HT1080 (cell line): ENCODE results near the gene CPVL. TPM values are rescaled to one million over a fixed set of nuclear protein-coding genes. Genes with fewer than 3 reads are reported as not detected.

Experiments used
- DNase-seq: peaks from one replicate; pipeline ENCODE4 v3.0.0-alpha.2; 2015; ENCODE audit warnings: low read depth
- total RNA-seq: library from RNA; depleted of rRNA; stranded (reverse); fragments of >200 nt; shearing (Covaris generic); gene quantifications from 2 replicates; pipeline ENCODE4 v1.2.3, GENCODE V29; 2014

CPVL gene
- total RNA-seq, 1 experiment from 2014 or later: 0.90 TPM

DNA sequence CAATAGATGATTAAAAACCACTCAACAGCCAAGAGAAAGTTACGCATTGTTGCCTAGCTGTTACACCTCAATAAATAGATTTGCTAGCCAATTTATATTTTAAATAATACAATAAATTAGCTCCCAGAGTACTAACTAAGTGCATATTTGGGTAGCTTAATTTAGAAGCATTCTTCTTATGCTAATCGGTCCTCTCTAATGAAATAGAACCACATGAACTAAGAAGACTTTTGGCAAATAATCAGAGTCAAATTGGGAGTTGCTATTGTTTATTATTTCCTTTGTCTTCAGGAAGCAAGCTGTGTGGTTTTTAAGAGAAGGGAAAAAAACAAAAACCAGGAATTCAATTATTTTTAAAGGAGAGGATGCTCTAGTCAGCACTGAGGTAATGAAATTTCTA is 139.2 kb downstream of the CPVL start:
- no peak for DNase-seq

DNA sequence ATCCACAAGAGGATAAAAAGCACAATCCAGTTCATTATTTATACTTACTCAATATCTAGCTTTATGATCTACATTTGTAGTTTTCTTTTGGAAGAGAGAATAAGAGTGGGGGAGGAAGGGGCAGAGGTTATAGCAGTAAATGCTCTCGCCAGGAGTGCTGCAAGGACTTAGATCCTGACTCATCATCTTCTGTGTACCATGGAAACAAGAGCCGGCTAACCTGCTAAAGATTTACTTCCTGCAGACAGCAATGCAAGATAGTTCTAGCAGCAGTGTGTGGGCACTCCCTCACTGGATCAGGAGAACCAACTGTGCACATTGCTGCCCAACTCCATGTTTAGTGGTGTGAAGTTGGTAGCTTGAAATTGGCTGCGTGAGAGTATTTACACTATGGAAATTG is 140.5 kb downstream of the CPVL start:
- peak; percentile 62 for DNase-seq

DNA sequence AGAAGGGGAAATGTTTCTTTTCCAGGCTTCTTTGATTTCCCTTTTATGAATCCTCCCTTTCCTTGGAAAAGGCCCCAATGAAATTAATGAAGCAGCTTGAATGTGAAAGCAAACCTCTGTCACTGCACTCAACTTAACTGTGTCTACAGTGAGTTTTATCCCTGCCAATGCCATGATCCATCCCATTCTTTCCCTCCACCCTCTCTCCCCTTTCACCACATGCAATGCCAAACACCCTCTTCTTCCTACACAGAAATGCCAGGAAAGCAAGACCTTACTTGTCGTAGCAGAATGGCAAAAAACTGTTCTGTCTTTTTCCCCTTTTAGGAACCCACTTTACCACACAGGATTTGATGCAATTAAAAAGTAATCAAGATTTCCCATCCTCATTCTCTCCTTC is 140.9 kb downstream of the CPVL start:
- DNase-seq: no peak

DNA sequence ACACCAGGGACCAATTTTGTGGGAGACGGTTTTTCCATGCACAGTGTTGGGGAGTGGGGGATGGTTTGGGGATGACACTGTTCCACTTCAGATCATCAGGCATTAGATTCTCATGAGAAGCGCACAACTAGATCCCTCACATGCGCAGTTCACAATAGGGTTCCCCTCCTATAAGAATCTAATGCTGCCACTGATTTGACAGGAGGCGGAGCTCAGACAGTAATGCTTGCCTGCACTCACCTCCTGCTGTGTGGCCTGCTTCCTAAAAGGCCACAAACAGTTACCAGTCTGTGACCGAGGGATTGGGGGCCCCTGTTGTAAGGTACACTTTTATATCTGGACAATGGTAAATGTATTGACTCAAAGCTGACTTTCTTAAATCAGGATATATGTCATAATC is 142.6 kb downstream of the CPVL start:
- no peak for DNase-seq

DNA sequence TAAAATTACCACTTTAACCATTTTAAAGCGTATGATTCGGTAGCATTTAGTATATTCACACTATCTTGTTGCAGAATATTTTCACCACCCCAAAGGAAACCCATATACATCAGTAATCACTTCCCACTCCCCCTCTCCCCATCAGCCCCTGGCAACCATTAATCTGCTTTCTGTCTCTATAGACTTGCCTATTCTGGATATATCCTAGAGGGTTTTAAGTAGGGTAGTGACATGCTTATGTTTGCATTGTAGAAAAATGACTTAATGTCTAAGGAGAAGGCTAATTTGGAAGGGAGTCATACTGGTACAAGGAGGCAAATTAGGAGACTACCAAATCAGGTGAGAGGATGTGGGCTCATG is 145.6 kb downstream of the CPVL start:
- no peak for DNase-seq

DNA sequence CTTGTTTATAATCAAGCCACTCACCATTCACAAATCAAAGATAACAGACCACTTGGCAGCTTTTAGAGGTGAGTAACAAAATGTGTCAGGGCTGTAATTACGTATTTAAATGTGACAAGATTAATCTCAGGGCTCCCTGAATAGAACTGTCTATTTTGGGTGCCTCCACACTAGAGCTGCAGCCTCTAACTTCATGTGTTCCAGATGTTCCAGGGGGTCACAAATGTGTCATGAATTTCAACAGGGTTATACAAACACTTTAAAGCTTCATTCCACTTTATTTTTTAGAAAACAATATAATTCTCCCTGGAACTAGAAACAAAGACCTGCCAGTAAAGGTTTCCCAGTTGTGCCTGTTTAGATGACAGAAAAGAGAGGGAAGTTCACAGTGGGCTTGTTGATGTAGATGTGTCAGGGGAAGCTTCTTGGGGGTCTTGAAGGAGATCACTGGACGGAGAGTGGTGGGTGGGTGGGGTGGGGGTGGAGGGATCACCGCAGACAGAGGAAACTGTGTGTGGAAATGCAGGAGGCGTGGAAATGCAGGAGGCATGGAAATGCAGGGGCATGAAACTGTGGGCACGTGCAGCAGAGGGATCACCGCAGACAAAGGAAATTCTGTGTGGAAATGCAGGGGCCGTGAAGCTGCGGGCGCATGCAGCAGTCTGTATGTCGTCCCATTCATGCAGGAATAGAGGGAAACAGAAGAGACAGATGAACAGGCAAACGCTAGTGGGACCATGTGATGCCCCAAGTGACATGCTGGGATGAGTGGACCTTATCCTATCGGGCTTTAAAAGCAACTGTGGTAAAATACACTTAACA is 146.2 kb downstream of the CPVL start:
- no peak for DNase-seq

DNA sequence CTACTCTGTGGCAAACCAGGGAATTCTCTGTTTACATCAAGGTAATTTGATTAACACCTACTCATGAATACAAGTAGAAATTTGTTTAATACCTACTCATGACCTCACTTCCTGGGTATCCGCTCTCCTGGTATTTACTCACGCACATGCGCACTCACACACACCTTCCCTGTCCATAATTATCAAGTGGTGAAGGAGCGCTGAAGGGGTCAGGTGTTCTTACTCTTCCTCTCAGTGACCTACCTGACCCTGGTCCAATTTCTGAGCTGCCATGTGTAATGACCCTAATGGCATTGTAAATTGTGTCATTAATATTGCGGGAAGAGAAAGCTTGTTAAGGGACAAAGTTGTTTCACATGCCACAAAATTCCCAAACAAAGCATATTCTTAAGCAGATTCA is 146.9 kb downstream of the CPVL start:
- no peak for DNase-seq

DNA sequence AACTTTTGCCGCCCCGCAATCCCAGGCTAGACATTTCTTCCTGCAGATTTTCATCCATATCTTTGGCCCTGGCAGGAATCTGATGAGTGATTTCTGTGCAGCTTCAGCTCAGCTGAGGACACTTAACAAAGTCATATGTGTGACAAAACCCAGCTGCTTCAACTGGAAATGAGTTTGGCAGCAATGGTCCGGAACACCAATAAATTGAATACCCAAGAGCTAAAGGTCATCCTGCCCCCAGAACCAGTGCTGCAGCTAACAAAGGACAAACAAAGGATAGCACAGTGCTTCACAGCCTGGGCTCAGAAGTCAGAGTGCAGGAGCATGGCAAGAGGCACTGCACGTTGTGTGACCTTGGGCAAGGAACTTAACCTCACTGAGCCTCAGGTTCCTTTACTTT is 148.2 kb downstream of the CPVL start:
- DNase-seq: no peak

DNA sequence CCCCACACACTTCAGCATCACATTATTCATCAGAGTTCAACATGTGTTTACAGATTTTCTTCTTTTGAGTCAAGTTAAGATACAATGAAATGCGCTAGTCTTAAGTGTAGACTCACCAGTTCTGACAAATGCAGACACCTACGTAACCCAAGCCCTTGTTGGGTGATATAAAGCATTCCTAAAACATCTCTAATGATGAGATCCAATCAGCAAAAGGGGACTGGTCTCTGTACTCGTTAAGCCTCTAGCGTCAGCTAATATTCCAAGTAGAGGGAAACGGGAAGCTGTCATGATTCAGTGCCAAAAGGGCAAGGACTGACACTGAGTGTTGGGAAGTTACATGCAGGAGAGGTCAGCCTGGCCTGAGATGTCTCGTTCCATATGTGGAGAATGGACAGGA is 149.5 kb downstream of the CPVL start:
- DNase-seq: no peak

DNA sequence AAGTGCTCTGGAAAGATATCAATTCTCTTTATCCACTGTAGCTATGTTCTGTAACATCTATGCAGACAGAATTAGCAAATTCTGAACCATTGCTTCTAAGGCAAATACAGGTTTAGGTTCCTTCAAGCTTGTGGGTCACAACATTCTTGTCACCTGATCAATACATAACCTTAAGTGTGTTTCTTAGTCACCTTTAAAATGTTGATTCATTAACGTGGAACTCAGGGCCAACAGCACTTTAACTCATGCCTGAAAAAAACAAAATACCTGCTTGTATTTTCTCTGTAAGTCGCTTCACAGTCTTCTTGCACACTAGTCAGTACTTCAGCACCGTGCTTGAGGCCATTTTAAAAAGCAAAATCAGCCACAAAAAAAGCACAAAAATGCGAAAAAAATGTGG is 153.0 kb downstream of the CPVL start:
- DNase-seq: no peak

DNA sequence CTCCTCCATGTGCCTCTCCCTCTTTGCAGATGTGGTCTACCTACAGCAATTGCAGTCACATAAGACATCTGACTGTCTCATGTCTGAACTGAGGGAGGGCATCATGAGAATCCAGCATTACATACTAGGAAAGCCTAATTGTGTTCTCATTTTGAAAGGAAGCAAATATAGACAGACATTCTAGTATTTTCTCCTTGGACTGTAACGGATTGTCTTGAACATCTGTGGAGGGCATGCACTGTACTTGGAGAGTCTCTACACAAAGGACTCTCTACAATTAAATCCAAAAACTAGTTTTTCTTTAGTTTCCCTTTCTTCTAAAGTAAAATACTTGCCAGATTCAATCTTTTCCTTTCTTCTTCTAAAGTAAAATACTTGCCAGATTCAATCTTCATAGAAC is 153.5 kb downstream of the CPVL start:
- no peak for DNase-seq

DNA sequence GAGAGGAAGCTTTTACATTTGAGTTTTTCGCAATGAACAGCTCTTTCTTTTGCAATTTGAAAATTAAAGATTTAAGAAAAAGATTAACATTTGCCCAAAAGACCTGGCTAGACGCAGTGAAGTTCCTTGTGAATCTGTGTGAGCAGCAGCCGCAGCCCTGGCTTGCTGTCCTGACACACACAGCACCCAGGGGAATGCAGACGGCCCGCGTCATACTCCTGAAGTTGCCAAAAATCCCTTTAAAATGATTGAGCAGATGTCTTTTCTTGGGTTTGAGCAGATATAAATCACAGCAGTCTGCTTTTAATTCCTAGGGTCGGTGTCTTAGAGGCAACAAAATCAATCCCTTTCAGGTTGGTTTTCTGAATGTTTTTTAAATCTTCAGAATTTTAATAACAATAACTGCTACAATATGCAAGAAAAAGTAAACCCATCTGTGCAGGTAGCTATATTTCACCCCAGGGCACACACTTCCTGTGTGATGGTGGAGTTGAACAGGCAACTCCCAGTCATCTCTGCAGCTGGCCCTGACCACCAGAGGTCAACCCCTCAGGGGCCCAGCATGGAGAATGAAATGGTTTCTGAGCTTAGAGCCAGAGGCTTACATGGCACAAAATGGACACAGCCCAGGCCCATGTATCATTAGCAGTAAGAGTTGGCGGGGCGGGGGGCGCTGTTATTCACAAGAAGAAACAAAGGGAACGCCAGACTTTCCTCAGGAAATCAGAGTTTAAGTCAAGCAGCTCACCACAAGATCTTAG is 156.0 kb downstream of the CPVL start:
- DNase-seq: no peak

DNA sequence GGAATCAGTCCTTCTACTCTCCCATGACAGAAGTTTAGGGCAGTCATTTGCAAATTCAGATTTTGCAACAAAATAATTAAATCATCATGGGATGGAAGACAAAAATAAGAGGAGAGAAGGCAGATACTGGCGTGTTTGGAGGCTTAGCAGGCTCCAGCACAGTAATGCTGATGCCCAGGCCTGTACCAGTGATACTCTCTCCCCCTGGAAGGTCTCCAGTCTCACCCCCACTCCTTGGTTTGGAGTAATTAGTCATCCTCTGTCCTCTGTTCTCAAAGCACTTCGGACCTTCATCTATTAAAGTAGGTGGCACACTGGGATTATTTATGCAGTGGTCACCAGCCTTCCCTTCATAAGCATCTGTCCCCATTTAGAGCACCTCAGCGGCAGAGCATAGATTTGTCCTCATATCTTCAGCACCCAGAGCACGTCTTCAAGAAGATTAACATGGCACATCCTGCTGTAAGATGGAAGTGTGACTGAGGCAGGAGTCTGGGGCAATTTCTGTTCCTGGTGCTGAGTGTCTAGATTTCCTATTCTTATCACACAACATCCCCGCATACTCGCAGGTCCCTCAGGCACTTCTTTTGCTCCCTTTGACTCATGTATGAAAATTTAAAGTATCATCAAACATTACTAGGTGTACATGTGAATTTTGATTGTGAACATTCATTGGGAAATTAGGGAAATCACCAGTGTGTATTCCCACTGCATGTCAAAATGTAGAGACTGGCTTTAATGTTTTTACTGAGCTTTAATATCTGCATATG is 156.9 kb downstream of the CPVL start:
- DNase-seq: no peak

DNA sequence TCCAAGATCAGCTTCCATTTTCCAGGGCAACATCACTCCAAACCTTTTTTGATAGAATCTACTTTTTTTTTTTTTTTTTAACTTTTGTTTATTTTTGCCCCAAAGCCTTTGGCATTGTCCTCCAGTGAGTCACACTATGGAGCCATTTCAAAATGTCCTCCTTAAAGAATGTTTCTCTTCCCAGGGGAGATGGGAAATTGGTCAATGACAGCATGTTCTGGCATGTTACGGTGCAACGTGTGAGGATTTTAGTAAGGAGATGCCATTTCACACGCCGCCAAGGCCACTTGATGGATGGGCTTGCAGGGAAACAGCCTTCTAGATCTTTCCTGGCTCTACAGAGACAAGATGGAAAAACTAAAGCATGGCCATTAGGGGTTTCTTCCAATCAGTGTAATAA is 157.5 kb downstream of the CPVL start:
- DNase-seq: peak; percentile 58

DNA sequence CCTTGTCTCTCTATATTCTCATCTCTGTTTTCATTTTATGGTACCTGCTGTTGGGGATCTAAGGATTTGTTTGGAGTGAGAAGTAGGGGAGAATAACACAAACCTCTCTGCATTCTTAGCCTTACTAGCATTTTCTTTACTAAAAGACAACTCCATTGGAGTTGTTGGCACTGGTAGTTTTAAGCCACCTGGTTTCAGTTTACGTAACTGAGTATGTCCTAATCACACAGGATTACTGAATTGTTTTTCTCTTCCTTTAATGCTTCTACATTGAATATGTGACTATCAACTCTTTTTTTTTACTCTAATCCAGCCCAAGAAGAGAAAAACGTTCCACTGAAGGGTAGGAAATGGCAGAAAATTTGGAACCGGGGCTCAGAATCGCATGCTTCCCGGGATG is 158.2 kb downstream of the CPVL start:
- DNase-seq: no peak

DNA sequence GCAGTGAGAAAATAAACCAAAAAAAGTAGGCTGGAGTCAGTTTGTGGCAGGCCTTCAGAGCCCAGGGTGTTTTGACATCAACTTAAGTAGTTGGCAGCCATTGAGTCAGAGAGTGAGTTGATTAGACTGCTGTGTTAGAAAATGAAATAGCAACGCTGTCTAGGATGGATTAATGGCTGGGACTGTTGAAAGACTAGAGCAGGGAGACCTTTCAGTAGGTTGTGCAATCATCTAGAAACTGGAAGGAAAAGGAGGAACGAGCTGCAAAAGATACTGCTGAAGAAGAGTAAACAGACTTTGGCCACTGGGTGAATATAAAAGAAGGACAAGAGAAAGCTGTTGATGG is 159.6 kb downstream of the CPVL start:
- DNase-seq: no peak

DNA sequence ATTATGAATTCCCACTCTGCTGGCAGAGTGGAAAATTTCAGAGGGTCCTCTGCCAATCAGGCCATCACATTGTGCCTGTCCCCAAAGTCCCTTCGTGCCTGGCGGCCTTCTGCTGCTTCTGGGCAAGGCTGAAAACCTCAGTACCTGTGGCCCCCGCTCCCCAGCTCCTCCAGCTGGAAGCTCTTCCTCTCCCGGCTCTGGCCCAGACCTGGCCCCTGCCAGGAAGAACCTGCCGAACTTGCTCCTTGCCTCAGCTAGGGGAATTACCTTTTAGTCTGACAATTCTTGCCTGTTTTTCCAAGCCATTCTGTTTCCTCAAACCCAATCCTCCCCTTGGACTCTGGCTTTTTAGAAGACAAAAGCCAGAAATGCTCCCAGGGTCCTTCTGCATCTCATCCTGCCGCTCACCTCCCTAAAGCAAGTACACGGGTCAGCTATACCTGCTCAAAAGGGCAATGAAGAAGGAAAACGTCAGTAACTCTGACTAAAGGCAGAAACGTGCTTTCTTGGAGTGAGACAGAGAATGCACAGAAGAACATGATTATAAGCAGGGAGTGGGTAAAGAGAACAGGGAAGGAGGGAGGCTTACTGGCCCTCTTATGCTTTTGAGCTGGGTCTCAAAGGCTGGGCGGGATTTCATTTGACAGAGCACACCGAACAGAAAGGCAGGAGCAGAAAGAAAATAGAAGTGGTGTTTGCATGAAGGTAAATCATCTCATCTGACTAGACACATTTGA is 160.1 kb downstream of the CPVL start:
- no peak for DNase-seq

DNA sequence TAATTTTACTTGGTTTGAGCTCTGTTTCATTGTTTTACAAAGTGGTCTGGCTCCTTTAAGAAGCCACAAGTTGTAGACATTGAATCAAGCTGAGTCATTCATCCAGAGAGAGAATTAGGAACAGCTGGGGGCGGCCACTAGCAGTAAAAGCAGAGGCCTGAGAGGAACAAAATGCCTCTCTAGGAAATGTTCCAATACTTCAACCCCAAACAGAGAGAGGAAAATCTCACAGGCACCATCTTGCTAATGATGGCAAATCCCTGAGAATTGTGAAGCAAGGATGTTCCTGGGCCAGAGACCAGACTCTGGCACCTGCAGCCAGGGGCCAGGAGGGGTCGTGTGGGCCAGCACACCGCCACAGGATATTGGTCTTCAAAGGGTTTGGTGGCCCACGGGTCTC is 161.7 kb downstream of the CPVL start:
- peak; percentile 76 for DNase-seq

DNA sequence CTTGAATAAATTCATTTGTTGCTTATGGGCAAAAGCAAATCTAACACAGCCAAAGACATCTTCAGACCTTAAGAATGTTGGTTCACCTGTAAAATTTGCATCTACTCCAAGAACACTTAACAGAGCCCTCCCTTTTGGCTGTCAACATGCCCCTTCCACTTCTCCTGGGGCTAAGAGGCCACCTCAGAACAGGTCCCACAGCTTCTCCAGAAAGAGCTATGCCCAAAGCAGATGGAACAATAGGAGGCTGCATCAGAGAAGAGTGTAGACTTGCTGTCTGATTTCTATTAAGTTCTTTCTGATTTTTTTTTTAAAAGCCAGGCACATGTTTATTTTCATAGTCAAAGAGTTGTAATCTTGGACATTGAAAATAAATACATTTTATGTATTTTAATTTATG is 162.1 kb downstream of the CPVL start:
- no peak for DNase-seq

DNA sequence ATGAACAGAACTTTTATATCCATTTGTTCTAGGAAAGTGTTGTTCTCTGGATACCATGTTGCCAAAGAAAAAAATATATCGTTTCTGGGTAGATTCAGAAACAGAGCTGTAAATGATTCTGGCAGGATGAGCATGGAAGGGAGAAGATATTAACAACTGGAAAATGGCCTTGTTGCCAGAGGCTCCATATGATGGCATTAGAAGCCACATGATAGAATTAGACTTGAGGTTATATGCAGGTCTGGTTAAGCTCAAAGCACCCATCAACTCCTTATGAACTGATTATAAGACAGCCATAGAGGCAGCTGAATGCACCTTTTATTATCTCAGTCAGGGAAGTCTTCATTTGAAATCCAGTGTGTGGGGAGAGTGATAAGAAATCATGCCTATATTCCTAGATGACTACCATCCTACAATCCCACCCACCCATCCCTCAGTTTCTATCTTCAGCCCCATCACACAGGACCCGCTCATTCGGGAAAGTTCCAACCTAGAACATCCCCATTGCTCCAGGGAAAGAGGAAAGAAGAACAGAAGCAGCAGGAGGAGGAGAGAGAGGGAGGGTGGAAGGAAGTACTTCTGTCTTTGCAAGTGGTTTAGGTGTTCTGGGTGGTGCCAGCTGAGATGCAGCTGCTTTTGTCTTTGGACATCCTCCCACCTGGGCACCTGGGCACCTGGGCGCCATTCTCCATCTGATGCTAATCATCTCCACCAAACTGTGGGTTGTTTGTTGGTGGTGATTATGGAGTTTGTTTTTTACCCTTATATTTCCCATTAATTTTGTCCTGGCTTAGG is 162.7 kb downstream of the CPVL start:
- no peak for DNase-seq

DNA sequence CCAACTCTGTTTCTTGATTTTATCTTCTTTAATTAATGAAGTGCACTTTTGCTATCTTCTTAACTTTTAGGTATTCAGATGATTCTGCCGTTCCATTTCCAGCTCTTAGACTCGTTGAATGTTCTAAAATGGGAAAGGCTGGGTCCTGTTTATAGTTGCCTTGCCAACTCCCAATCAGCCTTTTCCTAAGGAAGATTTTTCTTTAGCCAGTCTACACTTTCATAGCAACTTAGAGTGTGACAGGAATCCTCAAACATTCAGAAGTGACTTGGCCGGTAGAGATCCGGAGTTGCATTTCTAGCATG is 165.2 kb downstream of the CPVL start:
- DNase-seq: no peak
